Progenitor cell of endocrine pancreas (in vitro differentiated cells): ENCODE data around the gene VPS51. TPM values are rescaled to one million over a fixed set of nuclear protein-coding genes. Genes with fewer than 3 reads are reported as not detected.

Source experiments
- DNase-seq: peaks from one replicate; pipeline ENCODE4 v3.0.0; 2021; ENCODE audit warnings: low spot score; ENCODE audit not compliant: unreplicated experiment
- H3K27ac Mint-ChIP-seq: 2 replicates; pipeline ENCODE4 v1.8.0; 2021; ENCODE audit warnings: mild to moderate bottlenecking, moderate library complexity, mixed read lengths
- H3K27me3 Mint-ChIP-seq: 2 replicates; pipeline ENCODE4 v1.8.0; 2021; ENCODE audit warnings: mixed read lengths
- H3K36me3 Mint-ChIP-seq: 2 replicates; pipeline ENCODE4 v1.8.0; 2022; ENCODE audit warnings: mixed read lengths; ENCODE audit not compliant: insufficient read depth
- H3K4me1 Mint-ChIP-seq: 2 replicates; pipeline ENCODE4 v1.8.0; 2021; ENCODE audit warnings: low read depth, mixed read lengths
- H3K4me3 Mint-ChIP-seq: 2 replicates; pipeline ENCODE4 v1.8.0; 2021; ENCODE audit warnings: low read depth, mild to moderate bottlenecking, moderate library complexity, mixed read lengths
- H3K9me3 Mint-ChIP-seq: 2 replicates; pipeline ENCODE4 v1.8.0; 2021; ENCODE audit warnings: low read depth, mixed read lengths
- total RNA-seq: library from RNA; stranded (reverse); gene quantifications from 2 replicates; pipeline ENCODE4 v1.2.1, GENCODE V29; 2021
- TF ChIP-seq, protein P1 (sequence below): fragments of 200-600 bp; sonication (generic); IDR thresholded peaks from one replicate; pipeline ENCODE4 v1.5.0; 2021; ENCODE audit warnings: antibody characterized with exemption, mild to moderate bottlenecking; ENCODE audit not compliant: unreplicated experiment

Gene VPS51
- total RNA-seq, 1 donor from 2014 or later = 112 TPM

DNA sequence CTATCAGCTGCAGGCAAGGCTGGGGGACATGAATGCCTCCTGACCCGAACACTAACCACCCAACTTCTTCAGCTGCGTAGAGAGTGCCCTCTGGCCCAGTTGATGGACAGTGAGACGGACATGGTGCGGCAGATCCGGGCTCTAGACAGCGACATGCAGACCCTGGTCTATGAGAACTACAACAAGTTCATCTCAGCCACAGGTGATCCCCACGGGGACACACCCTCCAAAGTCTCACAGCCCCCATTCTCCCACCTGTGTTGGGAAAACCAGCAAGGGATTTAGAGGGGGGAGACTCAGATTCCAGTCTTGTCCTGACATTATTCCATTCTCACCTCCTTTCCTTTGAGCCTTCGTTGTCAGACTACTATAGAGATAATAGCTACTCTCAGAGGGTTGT is 912 bp downstream of the VPS51 start:
- H3K27ac Mint-ChIP-seq = peak overlapping the region; percentile 96
- no peaks in the 10 kb centered on the region for H3K9me3 Mint-ChIP-seq

DNA sequence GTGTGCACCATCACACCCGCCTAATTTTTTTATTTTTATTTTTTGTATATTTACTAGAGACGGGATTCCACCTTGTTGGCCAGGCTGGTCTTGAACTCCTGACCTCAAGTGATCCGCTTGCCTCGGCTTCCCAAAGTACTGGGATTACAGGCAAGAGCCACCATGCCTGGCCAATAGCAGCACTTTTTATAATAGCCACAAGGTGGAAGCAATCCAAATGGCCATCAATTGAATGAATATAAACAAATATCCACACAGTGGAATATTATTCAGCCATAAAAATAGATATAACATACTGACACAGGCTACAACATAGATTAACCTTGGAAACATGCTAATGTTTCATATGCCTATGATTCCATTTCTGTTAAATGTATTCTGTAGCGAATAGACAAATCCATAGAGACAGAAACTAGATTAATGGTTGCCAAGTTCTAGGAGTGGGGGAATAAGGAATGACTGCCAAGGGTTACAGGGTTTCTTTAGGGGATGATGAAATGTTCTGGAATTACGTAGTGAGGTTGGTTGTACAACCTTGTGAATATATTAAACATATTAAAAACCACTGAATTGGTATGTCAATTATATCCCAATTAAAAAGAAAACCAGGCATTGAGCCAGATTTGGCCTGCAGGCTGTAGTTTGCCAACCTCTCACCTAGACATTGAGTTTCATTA is 4.8 kb downstream of the VPS51 start:
- H3K36me3 Mint-ChIP-seq = peaks cover 4% of the 10 kb centered on the region

More for the DNA sequence above, 912 bp downstream of the VPS51 start:
- peaks cover 8% of the 10 kb centered on the region for H3K4me1 Mint-ChIP-seq
- DNase-seq = no peak
- H3K36me3 Mint-ChIP-seq = peaks cover 2% of the 10 kb centered on the region
- H3K4me3 Mint-ChIP-seq = peak overlapping the region; percentile 95
- no peaks in the 10 kb centered on the region for H3K27me3 Mint-ChIP-seq
- TF ChIP-seq, protein P1, sequence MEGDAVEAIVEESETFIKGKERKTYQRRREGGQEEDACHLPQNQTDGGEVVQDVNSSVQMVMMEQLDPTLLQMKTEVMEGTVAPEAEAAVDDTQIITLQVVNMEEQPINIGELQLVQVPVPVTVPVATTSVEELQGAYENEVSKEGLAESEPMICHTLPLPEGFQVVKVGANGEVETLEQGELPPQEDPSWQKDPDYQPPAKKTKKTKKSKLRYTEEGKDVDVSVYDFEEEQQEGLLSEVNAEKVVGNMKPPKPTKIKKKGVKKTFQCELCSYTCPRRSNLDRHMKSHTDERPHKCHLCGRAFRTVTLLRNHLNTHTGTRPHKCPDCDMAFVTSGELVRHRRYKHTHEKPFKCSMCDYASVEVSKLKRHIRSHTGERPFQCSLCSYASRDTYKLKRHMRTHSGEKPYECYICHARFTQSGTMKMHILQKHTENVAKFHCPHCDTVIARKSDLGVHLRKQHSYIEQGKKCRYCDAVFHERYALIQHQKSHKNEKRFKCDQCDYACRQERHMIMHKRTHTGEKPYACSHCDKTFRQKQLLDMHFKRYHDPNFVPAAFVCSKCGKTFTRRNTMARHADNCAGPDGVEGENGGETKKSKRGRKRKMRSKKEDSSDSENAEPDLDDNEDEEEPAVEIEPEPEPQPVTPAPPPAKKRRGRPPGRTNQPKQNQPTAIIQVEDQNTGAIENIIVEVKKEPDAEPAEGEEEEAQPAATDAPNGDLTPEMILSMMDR = no peak

DNA sequence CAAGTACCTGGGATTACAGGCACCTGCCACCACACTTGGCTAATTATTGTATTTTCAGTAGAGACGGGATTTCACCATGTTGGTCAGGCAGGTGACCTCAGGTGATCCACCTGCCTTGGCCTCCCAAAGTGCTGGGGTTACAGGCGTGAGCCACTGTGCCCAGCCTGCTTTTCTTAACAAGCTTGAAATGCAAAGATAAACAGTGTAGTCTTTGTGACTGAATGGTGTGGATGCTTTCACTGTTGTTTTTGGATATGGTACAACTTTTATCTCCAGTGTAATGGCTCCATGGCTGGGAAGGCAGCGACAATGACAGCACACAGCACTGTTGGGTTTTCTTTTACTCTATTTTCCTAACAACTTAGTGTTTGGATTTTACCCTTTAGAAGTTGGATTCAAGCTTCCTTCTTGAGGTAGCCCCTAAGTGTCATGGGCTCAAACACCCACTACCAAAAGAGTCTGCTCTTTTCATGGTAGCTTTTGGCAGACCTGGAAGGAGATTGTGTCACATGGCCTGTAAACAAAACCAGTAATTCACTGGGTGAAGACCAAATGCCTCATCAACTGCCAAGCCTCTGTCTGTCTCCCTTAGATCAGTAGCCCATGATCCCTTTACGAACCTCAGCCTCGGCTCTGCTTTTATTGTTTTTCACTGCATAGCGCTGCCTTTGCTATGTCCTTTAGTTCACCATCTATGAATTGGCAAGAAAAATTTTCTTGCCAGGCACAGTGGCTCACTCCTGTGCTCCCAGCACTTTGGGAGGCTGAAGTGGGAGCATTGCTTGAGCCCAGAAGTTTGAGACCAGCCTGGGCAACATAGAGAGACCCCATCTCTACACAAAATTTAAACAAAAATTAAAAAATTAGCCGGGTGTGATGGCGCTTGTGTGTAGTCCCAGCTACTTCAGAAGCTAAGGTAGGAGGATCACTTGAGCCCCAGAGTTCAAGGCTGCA is 6.4 kb downstream of the VPS51 start:
- TF ChIP-seq, protein P1 = no peak
- Mint-ChIP-seq H3K27me3 (no peaks in the 10 kb centered on the region), H3K36me3 (peaks cover 4% of the 10 kb centered on the region), H3K27ac (no peak overlapping the region), H3K4me1 (no peaks in the 10 kb centered on the region), H3K9me3 (no peaks in the 10 kb centered on the region), H3K4me3 (no peak overlapping the region)
- no peak for DNase-seq

More for the DNA sequence above, 4.8 kb downstream of the VPS51 start:
- Mint-ChIP-seq H3K27me3 (no peaks in the 10 kb centered on the region), H3K9me3 (no peaks in the 10 kb centered on the region), H3K4me1 (peaks cover 3% of the 10 kb centered on the region), H3K4me3 (no peak overlapping the region), H3K27ac (no peak overlapping the region)
- TF ChIP-seq, protein P1 = peak; percentile 24
- no peak for DNase-seq

DNA sequence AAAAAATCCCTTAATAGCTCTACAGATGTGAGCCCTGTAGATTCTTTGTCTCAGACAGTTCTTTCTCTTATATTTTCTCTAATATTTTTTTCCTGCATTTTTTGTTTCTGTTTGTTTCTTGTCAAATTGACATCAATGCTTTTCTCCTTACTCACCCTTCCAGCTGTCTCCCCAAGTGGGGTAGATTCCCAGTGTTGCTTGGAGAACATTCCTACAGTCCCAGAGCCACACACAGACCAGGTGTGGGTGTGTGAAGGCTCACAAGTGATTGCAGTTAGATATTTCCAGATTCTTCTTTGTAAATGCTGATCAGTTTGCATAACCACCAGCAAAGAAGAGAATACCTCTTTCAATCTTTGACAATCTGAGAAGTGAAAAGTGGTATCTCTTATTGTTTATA is 7.5 kb downstream of the VPS51 start:
- TF ChIP-seq, protein P1 = no peak
- no peak overlapping the region for H3K4me3 Mint-ChIP-seq
- no peak for DNase-seq
- H3K27me3 Mint-ChIP-seq = no peaks in the 10 kb centered on the region
- H3K36me3 Mint-ChIP-seq = peaks cover 4% of the 10 kb centered on the region
- H3K4me1 Mint-ChIP-seq = no peaks in the 10 kb centered on the region
- no peaks in the 10 kb centered on the region for H3K9me3 Mint-ChIP-seq
- no peak overlapping the region for H3K27ac Mint-ChIP-seq

DNA sequence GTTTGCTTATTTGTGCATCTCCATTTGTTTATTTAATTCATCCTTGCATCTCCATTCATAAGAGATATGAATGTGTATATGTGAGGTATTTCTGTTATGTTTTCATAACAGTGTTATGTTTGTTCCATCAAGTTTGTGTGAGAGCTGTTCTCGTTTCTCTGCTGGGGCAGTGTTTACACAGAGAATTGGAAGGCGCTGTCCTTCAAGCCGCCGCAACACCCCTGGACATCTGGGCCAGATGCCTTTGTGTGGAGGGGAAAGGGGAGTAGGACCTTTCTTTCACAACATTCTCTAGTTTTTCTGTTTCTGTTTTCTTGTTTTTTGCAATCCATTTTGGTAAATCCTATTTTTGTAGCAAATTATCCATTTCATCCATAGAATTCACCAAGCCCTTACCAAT is 8.6 kb downstream of the VPS51 start:
- Mint-ChIP-seq H3K27ac (no peak overlapping the region), H3K36me3 (peaks cover 2% of the 10 kb centered on the region), H3K4me3 (no peak overlapping the region), H3K9me3 (no peaks in the 10 kb centered on the region), H3K4me1 (no peaks in the 10 kb centered on the region), H3K27me3 (no peaks in the 10 kb centered on the region)
- no peak for DNase-seq
- TF ChIP-seq, protein P1 = no peak
